RKO (cell line): Measurements from ENCODE around the gene TENM4.

Experiments
- DNase-seq: peaks from one replicate; pipeline ENCODE4 v3.0.0-alpha.2; 2016; ENCODE audit warnings: low spot score

TENM4 gene

GRCh38 chr11:78967811-78968210 is 473.0 kb downstream of the TENM4 start:
- DNase-seq, result no peak

GRCh38 chr11:78965432-78965831 is 475.4 kb downstream of the TENM4 start:
- DNase-seq, result no peak

- DNase-seq, result no peak
Measured at GRCh38 chr11:78961937-78962701, 478.7 kb downstream of the TENM4 start.

DNA sequence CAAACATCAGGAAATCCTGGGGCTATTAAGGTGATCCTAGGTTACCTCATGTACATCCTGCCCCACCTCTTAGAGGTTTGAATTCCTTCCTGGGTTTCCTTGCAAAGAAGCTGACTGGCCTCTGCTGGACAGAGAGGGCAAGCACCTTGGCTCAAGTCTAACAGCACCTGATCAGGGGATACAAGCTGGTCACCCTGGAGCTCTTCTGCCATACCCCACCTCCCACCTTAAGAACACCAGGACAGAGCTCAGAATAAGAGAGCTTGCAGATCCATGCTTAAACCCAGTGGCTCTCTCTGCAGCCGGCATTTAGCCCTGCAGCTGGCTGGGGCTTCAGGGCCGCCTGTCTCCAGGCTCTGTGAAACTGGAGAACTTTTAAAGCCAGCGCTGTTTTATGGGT is 479.6 kb downstream of the TENM4 start:
- DNase-seq, result peak; percentile 12

- DNase-seq, result no peak
Measured at GRCh38 chr11:78958444-78958843, 482.4 kb downstream of the TENM4 start.

- peak; percentile 30 for DNase-seq
Measured at GRCh38 chr11:78957476-78958245, 483.2 kb downstream of the TENM4 start.

DNA sequence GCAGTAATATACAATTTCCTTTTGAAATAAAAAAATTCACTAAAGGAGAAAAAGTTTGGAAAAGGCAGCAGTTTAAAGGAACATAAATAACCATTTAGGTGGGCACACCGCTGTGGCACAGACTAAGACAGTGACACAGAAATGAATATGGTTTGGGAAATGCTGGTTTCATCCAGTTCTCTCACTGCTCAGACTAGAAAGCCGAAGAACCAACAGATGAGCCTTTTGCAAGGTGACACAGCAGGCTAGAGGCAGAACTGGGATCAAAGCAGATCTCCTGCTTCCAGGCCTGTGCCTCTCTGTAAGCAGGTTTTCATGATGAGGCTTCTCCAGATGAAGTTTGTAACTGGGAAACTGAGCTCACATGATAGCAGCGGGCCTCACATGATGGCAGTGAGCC is 486.1 kb downstream of the TENM4 start:
- DNase-seq, result no peak

DNA sequence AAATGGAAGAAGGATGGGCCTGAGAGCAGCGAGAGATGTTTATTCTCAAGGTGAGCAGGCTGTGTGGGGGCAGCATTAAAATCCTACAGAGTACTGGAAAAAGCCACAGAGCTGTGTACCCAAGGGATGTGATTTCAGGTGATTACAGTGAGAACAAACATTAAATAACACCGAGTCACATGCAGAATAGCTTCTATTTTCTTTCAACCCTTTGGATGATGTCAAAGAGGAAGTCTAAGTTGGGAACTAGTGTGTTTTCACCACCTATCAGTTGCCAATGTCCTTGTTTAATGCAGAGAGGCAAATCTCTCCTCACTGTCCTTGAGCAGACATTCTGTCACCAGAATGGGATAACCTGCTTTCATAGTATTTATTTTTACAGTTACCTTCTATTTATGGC is 486.6 kb downstream of the TENM4 start:
- DNase-seq, result no peak

- DNase-seq, result no peak
Measured at GRCh38 chr11:78952890-78953289, 487.9 kb downstream of the TENM4 start.

DNA sequence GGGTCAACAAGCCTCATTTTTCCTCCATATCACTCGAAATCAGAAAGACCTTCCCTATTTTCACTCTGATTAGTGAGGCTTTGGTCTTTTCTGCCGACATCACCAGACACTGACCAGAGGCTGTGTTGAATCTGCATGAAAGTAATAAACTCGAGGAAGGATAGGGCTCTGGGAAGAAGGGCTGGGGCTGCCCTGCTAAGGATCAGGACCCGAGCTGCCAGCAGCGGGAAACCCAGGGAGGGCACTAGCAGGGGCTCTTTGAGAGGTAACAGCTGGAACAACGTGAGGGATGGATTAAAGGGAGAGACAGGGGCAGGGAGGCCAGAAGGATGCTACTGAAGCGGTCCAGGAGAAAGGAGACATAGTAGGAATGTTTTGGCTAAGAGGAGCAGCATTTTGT is 488.7 kb downstream of the TENM4 start:
- DNase-seq, result no peak

DNA sequence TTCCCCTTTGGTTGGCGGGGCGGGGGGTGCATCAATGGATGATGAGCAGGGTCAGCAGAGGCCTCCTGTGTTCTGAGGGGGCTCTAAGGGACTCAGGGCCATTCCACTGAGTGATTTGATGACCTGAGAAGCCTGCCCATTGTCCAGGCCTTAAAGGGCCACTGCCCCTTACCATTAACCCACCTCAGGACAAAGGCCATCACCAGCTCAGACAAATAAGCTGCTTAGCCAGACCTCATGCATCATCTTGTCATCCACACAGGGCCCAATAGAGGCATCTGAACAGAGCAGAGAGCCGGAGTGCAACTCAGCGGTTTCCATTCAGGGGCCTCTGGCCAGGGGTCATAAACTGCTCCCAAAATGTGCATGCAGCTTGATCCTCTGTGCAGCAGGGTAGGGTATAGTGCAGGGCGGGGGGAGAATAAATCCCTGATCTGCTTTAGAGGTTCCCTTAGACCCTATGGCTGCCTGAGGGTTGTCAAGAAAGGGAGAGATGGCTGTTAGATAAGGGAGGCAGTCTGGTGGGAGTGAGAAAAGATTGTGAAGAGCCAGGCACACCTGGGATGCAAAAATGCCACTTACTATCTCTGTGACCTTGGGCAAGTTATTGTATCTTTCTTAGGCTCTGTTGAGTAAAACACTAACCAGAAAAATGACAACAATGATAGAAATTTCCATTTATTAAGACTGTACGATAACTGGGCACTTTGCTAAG is 490.7 kb downstream of the TENM4 start:
- DNase-seq, result no peak

GRCh38 chr11:78946945-78947902 is 493.6 kb downstream of the TENM4 start:
- no peak for DNase-seq

DNA sequence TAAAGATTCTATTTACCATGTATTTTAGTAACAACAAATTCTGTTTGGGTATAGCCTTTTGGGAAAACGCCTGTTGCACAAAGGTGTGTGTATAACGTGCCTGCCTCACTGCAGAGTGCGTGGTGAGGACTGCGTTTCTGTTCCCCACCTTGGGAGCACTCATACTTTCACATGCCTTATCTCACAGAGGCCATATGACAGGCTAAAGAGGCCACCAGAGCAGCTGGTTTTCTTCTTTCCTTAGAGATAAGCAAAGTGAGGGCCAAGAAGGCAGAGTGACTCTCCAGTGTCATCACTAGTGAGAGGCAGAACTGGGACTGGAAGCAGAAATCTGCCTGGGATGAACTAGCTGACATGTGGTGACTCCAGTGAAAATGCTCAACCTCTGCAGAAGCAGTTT is 497.0 kb downstream of the TENM4 start:
- no peak for DNase-seq

DNA sequence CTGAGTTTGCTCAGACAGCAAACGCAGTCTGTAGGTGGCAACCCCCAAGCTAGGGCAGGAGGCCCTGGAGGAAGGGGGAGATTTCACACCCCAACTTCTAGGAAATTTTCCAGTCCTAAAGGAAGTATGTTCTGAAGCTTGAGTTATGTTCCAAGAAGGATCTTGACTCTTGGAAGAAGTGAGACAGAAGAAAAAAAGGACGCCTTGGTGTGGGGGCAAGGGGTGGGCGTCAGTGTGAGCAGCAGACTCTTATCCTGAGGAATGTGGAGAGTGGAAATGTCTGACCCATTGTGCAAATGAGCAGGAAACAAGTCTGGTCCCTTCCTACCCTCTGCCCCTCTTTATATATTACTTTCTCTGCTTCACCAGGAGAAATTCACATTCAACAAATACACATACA is 497.7 kb downstream of the TENM4 start:
- no peak for DNase-seq

DNA sequence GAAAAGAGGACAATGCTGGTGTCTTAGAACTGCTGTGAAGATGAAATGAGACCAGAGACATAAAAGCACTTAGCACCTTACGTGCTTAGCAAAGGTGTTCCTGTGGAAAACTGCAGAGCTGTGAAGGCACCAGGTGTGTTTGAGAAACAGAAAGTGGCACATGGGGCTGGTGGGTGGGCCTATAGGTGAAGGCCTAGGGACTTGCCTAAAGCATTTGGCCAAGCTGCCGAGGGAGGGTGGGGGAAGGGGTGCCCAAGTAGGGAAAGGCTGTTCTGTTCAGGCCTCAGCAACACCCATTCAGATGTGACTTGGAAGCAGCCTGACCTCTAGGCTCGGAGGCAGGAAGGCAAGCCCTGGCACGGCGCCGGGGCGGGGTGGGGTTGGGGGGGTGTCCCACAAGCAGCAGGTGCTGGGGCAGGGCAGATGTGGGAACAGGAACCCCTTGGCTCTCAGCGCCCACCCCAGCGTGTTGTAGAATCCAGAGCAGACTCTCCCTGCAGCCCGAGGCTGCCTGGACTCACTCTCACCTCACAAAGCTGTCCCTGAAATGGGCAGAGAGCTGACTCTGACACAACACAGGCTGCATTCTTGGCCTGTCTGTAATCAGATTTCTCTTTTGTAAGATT is 499.5 kb downstream of the TENM4 start:
- no peak for DNase-seq

GRCh38 chr11:78940500-78941225 is 500.2 kb downstream of the TENM4 start:
- DNase-seq, result no peak

GRCh38 chr11:78938971-78939370 is 501.9 kb downstream of the TENM4 start:
- no peak for DNase-seq

GRCh38 chr11:78938036-78938435 is 502.8 kb downstream of the TENM4 start:
- no peak for DNase-seq

- DNase-seq, result no peak
Measured at GRCh38 chr11:78935398-78936068, 505.3 kb downstream of the TENM4 start.

DNA sequence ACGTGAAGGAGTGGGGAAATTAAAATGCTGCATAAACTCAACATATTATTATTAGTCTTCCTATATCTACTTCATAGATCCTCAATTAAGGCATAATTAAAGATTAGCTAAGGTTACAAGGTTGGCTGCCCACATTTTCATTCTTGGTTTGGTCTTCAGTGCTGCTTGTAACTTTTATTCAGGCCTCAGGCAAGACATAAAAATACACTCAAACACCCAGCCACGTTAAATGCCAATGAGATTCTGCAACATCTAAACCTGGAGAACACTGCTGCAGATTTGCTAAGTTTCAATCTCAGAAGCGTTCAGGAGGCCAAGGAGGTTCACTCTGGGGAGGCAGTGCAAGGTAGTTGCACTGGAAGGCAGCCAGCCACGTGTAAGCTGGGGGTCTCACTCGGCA is 507.5 kb downstream of the TENM4 start:
- no peak for DNase-seq
